Kidney glomerular epithelial cell (primary cell): ENCODE data around the gene SNCAIP.
"Not testable (repeated sequence)": the region's sequence is repeated elsewhere in the genome, so short reads cannot be mapped to it uniquely, and the experiment has no call there.

Source experiments
- DNase-seq: peaks from one replicate; lab custom pipeline; 2025; lab: John Stamatoyannopoulos, UW

SNCAIP gene

DNA sequence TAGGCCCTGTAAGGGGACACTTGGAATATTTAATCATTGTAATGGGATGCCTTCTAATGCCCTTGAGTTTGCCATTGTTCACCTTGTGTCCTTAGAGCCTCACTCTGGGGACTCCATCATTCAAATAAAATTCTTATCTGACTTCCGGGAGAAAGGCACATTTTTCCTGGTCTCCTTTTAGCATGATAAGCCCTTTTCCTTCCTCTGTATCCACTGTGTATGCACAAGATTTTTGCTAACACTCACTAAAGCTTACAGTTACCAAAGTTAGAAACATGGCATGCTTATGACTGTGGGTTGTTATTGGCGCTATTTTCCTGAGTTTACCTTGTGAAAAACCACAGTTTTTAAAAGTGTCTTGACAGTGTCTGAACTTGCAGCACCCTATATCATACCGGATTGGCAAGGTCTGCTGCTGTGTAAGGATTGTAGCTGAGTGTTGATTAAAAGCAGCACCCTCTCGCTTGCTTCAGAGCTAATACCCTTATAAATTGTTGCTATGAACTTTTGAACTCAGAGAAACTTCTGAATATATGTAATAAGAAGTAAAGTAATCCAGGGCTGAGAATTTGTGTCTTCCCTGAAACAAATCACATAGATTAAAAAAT is 46.4 kb downstream of the SNCAIP start:
- no peak for DNase-seq

DNA sequence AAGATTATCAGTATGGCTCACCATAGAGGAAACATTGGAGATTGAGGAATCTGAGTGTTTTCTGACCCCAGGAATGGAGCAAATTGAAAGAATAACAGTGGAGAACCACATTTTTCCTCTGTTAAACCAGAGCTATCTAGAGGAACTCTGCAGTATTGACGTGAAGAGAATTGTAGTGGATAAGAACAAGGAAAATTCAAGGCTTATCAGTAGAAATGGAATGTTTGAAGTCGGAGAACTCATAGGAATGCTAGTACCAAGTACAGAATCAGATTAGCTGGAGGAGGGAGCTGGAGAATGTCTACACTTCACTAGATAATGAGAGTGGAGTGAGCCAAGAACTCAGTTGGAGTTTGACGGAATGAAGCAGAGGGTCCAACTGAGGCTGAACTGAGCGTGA is 50.3 kb downstream of the SNCAIP start:
- no peak for DNase-seq

DNA sequence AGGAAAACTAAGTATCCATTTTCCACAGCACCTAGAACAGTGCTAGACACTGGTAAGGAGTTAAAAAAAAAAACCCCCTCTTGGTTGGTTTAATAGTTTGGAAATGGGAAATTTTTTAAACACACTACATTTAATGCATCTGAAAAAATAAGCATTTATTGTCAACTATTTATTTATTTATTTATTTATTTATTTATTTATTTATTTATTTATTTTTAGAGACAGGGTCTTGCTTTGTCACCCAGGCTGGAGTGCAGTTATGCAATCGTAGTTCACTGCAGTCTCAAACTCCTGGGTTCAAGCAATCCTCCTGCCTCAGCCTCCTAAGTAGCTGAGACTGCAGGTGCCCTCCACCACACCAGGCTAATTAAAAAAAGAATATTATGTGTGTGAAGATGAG is 51.6 kb downstream of the SNCAIP start:
- no peak for DNase-seq

DNA sequence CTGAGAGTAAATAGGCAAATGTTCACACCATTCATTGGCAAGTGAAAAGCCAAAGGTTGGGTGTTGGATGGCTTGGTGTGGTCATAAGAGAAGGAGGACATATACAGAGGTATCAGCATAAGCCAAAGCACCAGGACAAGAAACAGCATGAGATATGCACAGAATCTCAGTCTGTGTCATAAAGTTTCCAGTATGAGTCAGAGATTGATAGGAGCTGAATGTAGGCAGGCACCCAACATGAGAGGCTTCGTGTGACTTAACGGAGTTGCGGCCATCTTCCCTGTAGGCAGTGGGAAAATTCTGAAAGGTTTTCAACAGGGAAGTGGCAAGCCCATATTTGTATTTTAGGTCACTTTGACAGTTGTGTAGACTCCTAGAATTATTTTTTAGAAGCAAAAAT is 54.5 kb downstream of the SNCAIP start:
- DNase-seq, result no peak

DNA sequence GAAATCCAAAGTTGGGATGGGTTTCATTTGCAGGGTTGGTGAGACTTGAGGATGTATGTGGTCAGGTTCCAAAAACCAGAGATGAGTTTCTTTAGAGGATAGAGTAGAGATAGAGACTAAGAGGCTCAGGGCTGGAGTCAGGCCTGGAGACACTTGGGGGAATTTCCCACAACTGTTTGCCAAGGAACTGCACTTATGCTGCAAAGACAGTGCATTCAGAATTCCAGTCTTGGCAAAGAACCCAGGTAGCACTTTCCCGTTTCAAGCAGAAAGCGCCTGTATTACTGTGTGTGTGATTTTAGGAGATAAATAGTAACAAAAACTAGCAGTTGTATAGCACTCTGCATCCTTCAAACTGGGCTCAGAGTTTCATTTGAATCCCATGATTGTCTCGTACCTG is 55.4 kb downstream of the SNCAIP start:
- DNase-seq, result no peak

DNA sequence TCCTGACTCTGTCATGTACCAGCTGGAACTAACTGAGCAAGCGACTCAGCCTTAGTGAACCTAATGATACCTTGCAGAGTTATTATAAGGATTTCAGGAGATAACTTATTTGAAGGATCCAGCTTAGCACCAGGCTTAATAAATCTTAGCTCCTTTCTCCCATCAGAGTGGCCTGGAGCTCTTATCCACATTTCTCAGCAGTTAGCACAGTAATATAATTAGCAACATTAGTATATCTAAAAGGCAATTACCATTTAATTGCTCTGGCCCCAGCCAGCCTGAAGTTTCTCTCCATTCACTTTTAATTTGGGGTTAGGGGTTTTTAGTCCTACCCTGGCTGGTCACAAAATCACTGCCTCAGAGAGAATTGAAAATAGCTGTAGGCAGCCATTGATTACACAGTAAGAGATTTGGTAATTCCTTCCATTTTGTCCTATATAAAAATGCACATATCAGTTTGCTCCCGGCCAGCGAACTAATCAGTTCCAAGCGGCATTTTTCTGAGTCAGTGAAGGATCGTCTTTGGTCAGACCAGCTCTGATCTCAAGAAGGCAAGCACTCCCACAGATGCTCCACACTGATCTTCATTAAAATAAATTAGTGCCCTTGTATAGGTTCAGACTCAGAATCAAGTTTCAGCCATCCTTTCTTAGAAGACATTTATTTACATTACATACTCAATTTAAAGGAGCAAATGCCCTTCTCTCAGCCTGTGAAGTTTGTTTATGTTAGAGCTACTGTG is 56.6 kb downstream of the SNCAIP start:
- no peak for DNase-seq

DNA sequence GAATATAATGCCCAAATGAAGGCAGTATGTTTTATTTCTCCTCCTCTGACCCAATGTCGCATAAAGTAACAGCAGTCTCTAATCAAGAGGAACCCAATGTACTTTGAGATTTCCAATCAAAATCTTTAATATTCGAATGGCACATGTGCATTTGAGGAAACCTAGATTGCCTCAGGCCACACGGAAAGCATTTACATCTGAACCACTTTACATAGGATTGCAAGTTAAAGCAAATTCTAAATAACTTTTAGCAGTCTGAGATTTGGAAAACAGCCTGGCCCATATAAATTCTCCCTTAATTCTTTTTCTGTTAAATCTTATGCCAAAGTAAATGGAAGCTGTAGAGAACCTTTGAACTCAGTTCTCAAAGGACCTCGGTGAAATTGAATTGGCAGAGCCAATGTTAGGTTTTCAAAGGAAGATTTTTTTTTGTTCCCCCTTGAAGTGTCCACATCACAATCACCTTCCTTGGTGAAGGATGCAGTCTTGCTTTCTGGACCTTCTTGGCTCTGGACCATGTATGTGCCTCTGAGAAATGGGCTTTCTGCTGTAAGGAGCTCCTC is 57.3 kb downstream of the SNCAIP start:
- DNase-seq, result no peak

DNA sequence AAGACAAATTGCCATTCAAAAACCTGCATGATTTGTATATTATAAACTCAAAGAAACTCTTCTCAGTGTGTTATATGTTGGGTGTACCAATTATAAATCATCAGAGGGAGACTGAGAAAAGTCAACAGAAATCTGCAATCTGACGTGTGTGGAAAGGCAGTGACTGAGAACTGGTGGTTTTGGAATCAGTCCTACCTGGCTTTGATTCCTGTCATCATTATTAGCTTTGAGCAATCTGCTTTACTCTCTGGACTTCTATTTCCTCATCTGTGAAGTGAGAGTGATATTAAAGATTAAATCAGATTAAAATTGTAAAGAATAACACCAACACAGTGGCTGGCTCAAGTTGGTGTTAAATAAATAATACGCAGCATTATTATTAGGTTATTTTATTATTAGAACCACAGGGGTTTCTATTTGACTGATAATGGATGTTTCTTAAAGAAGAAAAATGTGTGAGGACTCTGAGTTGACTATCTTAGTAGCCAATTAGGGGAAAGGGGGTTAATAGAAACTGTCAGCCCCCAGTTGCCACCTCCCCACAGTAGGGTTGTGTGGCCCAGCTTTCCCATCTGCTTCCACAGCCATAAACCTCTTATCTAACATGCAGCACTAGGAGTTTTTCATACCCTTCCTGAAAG is 59.6 kb downstream of the SNCAIP start:
- DNase-seq, result no peak

DNA sequence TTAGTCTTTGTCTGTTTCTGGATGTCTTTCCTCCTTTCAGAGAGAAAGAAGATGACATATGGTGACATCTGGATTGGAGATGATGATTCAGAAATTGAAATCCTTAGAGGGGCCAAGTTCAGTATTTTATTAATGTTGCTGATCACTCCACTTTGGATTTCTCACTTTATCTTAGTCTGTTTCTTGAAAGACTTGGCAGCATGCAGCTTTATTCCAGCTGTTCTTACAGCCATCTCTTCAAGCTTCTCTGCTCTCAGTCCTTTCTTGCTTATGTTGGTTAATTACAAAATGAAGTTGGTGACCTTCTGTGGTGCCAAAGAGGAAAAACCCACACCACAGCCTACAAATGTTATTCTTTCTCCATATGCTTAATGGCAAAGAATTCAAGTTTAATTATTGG is 62.1 kb downstream of the SNCAIP start:
- DNase-seq, result no peak

DNA sequence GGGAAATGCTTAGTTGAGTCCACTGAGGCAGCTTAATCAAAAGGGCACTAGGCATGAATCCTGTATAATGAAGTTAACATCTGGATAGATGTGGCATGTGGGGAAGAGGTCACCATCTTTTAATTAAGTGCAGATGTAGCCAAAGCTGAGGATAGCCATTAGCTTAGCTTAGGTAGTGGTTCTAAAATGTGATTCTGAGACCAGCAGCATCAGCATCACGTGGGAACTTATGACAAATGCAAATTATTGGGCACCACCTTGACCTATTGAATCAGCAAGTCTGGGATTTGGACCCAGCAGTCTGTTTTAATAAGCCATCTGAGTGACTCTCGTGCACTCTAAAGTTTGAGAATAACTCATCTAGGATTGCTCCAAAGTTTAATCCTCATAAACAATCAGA is 63.8 kb downstream of the SNCAIP start:
- no peak for DNase-seq

DNA sequence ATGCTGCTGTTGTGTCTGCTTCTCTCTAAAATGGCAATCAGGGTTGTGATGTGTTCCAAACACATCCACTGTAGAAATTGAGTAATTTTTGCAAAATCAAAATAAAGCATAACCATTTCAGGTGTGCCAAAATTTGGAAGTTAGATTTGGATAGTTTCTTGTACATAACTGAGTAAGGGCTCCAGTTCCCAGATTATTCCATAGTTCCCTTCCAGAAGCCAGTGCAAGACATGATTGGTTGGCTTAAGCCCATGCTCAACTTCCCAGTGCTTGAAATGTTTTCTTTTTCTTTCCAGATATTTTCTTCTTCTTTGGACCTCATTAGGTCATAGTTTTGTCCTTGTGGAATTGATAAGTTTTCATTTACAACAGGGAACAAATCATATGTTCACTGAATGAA is 64.2 kb downstream of the SNCAIP start:
- no peak for DNase-seq

DNA sequence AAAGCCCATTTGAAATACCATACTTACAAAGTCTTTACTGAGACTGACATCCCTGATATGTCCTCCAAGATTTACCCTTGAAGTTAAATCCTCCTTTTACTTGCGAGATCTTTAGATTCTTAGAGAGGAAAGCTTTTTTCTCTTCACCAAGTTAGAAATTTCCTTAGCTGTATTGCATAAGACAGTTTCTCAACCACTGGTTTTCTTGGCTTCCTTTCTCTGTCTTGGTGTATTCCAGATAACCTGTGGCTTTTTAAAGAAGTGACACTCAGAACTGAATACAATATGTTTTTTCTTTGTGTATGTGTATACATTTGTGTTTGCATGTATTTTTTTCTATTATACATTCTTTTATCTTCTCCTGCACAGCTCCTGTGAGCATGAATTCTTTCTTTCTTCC is 65.0 kb downstream of the SNCAIP start:
- DNase-seq, result no peak

DNA sequence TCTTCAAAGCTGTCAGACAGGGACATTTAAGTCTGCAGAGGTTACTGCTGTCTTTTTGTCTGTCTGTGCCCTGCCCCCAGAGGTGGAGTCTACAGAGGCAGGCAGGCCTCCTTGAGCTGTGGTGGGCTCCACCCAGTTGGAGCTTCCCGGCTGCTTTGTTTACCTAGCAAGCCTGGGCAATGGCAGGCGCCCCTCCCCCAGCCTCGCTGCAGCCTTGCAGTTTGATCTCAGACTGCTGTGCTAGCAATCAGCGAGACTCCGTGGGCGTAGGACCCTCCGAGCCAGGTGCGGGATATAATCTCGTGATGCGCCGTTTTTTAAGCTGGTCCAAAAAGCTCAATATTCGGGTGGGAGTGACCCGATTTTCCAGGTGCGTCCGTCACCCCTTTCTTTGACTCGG is 70.9 kb downstream of the SNCAIP start:
- not testable (repeated sequence) for DNase-seq

DNA sequence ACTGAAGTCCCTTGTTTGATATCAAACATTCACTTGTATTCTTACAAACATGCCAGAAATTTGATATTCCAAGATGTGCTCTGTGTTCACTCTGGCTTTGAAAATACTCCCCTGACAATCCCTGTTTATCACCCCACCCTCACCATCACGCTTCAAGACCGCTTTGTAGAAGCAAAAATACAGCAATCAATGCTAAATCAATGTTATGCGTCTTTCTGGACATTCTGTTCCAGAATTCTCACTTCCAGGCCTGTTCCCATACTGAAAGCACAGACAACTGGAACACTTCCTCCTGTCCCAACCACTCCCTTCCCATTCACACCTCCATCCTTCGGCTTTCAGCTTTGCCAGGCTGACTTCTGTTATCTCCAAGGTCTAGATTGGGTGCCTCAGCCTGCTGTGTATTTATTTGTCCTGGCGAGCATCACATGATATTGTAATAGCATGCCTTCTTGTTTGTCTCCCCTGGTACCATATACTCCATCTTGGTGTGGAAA is 72.8 kb downstream of the SNCAIP start:
- DNase-seq, result no peak

DNA sequence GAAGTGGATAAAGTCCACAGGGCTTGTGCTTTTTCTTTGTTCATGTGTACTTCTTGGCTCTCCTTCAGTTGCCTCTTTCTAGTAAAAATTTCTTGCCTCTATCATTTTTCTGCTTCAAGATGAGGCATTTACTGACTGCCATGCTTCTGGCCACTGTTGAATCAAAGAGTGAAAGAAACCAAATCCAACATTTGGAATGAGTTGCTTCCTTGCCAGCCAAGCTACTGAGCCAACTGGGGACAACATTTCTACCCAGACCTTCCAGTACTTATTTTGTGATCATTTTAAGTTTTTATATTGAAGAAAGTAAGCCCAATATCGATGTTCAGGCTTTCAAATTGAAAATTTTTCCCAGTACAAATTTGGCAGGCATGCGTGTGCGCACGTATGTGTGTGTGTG is 73.2 kb downstream of the SNCAIP start:
- no peak for DNase-seq

DNA sequence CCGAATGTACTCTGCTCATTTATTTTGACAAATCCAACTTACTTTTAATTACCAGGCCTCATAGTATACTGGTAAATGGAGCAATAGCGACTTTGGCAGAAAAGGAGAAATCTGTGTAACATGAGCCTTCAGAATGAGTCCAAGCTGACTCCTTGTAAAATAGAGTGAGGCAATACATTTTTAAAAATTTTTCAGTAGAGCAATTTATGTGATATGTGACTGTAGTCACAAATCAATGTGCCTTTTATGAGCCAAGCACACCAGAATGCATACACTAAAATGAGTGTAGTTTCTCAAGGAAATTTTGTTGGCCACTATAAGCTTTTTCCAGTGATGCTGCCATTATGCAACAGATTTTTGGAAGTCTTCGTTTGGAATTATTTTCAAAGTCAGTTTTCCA is 73.8 kb downstream of the SNCAIP start:
- DNase-seq, result no peak

DNA sequence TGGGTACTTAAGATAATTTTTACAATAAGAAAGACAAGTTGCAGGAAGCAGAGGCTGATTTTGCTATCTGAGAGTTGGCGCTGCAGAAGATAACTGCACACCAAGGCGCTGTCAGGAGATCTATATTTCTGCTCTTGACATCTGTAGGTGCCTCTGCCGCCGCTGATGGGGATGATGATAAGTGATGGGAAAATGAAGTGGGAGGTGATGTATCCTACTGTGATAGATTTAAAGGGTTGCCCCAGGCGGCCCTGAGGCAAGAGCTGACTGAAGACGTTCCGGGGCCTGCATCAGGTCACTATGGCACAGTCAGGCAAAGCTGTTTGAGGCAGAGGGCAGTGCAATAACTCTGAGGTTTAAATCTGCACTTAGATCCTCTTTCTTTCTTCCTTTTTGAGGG is 78.1 kb downstream of the SNCAIP start:
- no peak for DNase-seq

DNA sequence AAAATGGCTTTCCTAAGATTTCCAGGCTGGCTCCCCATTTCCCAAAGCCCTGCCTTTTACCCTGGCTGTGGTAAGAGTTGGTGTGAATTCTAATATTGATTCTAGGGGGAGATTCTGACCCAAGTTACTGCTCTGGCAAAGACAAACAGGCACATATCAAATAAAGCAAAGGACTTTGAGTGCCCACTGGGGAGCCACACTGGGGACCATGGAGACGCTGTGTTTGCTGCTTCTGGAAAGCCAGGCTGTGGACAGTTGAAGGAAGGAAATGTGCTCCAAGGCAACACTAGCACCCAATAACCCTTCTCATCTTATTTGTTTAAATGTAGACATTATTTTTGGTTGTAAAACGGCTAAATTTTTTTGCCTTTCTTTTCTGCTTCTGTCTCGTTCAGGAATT is 78.7 kb downstream of the SNCAIP start:
- no peak for DNase-seq

DNA sequence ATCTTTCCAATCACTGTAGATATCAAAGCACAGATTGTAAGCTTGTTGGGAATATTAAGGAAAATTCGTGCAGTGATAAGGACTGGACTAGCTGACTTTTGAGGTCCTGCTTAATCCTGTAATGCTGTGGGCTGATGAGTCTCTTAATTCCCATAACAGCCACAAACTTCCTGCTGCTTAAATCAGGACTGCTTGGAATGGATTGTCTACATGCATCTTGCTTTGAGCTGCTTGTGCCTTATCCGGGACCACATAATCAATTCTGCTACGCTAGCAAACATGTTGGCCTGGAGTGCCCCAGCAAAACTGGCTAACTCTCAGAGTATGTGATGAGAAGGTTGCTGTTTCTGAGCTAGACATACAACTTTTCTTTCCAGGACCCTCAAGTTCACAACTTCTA is 79.6 kb downstream of the SNCAIP start:
- DNase-seq, result no peak

DNA sequence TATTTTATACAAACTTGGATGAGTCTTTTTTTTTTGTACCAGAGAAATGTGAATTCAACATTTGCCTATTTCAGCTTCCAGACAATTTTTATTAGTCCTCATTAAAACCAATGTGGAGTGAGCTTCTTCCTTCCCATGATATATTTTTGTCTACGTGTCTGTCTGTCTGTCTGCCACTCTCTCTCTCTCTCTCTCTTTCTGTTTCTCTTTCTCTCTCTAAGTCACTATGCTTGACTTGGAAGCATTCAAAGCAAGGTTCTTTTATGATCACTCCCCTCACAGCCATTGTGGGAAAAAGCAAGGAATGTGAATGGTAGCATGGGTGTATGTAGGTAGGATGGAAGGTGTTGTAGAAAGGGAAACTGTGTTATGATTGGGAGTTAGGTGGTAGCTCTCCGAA is 80.2 kb downstream of the SNCAIP start:
- no peak for DNase-seq

DNA sequence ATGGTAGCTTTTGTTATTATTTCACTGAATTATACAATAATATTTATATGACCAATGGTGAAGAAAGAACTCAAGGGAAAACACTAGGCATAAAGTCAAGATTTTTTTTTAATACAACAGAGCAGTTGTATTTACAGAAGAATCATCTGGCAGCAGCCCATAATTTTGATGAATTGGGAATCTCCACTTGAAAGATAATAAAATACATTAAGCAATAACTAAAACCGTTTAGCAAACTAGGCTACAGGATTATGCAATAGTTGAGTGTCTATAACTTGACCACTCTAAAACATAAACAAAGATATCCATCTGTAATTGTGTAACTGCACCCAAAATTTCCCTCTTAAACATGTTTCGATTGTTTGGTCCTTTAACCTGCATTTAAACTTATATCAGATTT is 80.8 kb downstream of the SNCAIP start:
- no peak for DNase-seq

DNA sequence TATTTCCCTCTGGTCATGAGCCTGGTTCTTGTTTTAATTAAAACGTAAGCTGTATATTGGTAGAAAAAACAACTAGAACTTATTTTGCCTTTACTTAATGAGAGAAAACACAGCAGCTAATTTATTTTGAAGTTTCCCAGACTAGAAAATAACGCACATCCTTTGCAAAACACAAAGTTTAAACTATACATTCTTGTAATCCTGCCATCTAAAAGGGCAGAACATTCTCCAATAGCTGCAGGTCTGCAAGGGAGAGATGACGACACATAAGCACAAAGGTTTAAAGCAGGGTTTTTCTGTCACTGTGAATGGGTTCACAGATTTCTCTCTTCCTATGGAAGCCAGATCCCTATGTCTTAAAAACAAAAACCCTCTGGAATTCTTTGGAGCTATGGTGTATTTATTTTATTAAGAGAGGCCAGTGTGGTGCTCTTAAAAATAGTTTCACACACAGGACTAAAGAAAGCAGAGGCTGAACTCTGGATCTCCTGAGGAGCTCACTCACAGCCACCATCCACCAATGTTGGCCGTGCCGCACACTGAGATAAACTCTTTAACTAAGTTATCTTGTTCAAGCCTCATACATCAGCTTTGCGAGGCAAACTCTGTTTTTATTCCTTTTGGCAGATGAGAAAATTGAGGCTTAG is 82.4 kb downstream of the SNCAIP start:
- DNase-seq, result no peak

DNA sequence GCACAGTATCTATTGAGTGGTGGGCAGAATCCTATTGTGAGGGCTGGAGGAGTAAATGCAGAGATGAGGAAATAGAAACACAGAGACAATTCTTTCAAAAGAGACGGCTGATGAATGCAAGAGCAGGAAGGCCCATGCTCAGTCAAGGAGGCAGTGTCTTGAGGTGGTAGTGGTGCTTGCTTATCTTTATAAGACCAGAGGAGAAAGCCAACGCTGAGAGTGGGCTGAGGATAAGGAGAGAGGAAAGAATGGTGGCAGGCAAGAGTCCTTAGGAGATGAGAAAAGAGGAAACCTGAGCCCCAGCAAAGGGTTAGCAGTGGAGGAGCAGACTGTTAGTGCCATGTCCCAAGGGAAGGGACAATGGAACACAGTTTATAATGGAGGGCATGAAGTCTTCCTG is 86.0 kb downstream of the SNCAIP start:
- no peak for DNase-seq
